HEK293 (cell line): ENCODE data around the gene SLC16A1.

Experiments used
- BCL11A ChIP-seq: fragments of 450-650 bp; formaldehyde crosslinking; IDR thresholded peaks from 2 replicates; pipeline ENCODE4 v1.5.1; 2016; ENCODE audit warnings: low read depth, missing biosample characterization, missing genetic modification characterization
- GLI2 ChIP-seq: fragments of 450-650 bp; formaldehyde crosslinking; IDR thresholded peaks from 2 replicates; pipeline ENCODE4; 2017; ENCODE audit warnings: missing biosample characterization, missing genetic modification characterization, low read depth, borderline replicate concordance
- YY1 ChIP-seq: fragments of 450-650 bp; formaldehyde crosslinking; IDR thresholded peaks from 2 replicates; pipeline ENCODE4 v1.5.1; 2018; ENCODE audit warnings: missing biosample characterization, missing genetic modification characterization
- ZNF521 ChIP-seq: fragments of 450-650 bp; formaldehyde crosslinking; IDR thresholded peaks from 2 replicates; pipeline ENCODE4 v1.5.1; 2017; ENCODE audit warnings: missing biosample characterization, mild to moderate bottlenecking, missing genetic modification characterization
- TF ChIP-seq, protein P1 (sequence below): fragments of 450-650 bp; formaldehyde crosslinking; IDR thresholded peaks from 2 replicates; pipeline ENCODE4 v1.5.1; 2016; ENCODE audit warnings: missing biosample characterization, missing genetic modification characterization

- TF ChIP-seq, protein P1, sequence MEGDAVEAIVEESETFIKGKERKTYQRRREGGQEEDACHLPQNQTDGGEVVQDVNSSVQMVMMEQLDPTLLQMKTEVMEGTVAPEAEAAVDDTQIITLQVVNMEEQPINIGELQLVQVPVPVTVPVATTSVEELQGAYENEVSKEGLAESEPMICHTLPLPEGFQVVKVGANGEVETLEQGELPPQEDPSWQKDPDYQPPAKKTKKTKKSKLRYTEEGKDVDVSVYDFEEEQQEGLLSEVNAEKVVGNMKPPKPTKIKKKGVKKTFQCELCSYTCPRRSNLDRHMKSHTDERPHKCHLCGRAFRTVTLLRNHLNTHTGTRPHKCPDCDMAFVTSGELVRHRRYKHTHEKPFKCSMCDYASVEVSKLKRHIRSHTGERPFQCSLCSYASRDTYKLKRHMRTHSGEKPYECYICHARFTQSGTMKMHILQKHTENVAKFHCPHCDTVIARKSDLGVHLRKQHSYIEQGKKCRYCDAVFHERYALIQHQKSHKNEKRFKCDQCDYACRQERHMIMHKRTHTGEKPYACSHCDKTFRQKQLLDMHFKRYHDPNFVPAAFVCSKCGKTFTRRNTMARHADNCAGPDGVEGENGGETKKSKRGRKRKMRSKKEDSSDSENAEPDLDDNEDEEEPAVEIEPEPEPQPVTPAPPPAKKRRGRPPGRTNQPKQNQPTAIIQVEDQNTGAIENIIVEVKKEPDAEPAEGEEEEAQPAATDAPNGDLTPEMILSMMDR = no peak
- TF ChIP-seq YY1 = no peak
- TF ChIP-seq GLI2 (tag by site-specific recombination) = no peak
- TF ChIP-seq ZNF521 (tag by site-specific recombination) = no peak
- TF ChIP-seq BCL11A = no peak
These were observed 837 bp downstream of the SLC16A1 start for GRCh38 chr1:112954945-112955772.
